G401.6 (cell line): Measurements from ENCODE around the gene ULK2.
"Not testable (repeated sequence)": the region's sequence is repeated elsewhere in the genome, so short reads cannot be mapped to it uniquely, and the experiment has no call there.

Experiments used
- FAIRE-seq: peaks from 2 replicates; lab custom pipeline; 2012; peaks lifted over from hg19 to GRCh38; lab: Jason Lieb, UNC

ULK2 gene

GRCh38 chr17:19766421-19767270 lies 101.1 kb downstream of the ULK2 start:
- FAIRE-seq: no peak

GRCh38 chr17:19766016-19766415 lies 101.7 kb downstream of the ULK2 start:
- FAIRE-seq: no peak

- FAIRE-seq: not testable (repeated sequence)
Observed at GRCh38 chr17:19763991-19764390, 103.7 kb downstream of the ULK2 start.

GRCh38 chr17:19763416-19763815 lies 104.3 kb downstream of the ULK2 start:
- FAIRE-seq: no peak

GRCh38 chr17:19762515-19762961 lies 105.2 kb downstream of the ULK2 start:
- FAIRE-seq: no peak

GRCh38 chr17:19760746-19761145 lies 107.0 kb downstream of the ULK2 start:
- no peak for FAIRE-seq

- FAIRE-seq: no peak
Observed at GRCh38 chr17:19759568-19760549, 107.9 kb downstream of the ULK2 start.

GRCh38 chr17:19757536-19758180 lies 110.1 kb downstream of the ULK2 start:
- no peak for FAIRE-seq

GRCh38 chr17:19756546-19756945 lies 111.2 kb downstream of the ULK2 start:
- no peak for FAIRE-seq

- FAIRE-seq: no peak
Observed at GRCh38 chr17:19755821-19756510, 111.8 kb downstream of the ULK2 start.

- no peak for FAIRE-seq
Observed at GRCh38 chr17:19755392-19755791, 112.3 kb downstream of the ULK2 start.

- no peak for FAIRE-seq
Observed at GRCh38 chr17:19753661-19754463, 113.9 kb downstream of the ULK2 start.

- no peak for FAIRE-seq
Observed at GRCh38 chr17:19753051-19753509, 114.7 kb downstream of the ULK2 start.

- no peak for FAIRE-seq
Observed at GRCh38 chr17:19752216-19753050, 115.3 kb downstream of the ULK2 start.

GRCh38 chr17:19750835-19751234 lies 116.9 kb downstream of the ULK2 start:
- no peak for FAIRE-seq

GRCh38 chr17:19750020-19750572 lies 117.6 kb downstream of the ULK2 start:
- FAIRE-seq: no peak

- FAIRE-seq: no peak
Observed at GRCh38 chr17:19748807-19749193, 118.9 kb downstream of the ULK2 start.

- no peak for FAIRE-seq
Observed at GRCh38 chr17:19747829-19748806, 119.6 kb downstream of the ULK2 start, which contains the start of gene ALDH3A1. ALDH3A1 (minus strand) TSS chr17:19748298; CDS start chr17:19745129, 3,169 bp downstream.
